ENCODE results near the gene METTL2B. TPM values are rescaled to one million over a fixed set of nuclear protein-coding genes. Genes with fewer than 3 reads are reported as not detected.
"Not testable (repeated sequence)": the region's sequence is repeated elsewhere in the genome, so short reads cannot be mapped to it uniquely, and the experiment has no call there.

METTL2B gene
- total and polyA plus RNA-seq, 2 donors: 11.6 to 14.3 TPM

DNA sequence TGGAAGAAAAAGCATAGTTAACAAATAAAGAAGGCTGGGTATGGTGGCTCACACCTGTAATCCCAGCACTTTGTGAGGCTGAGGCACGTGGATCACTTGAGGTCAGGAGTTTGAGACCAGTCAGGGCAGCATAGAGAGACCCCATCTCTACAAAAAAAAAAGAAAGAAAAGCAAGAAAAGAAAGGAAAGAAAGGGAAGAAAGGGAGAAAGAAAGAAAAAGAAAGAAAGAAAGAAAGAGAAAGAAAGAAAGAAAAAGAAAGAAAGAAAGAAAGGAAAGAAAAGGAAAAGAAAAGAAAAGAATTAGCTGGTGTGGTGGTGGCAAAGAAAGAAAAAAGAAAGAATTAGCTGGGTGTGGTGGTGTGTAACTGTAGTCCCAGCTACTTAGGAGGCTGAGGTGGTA, 24.0 kb upstream of the METTL2B start:
- Histone ChIP-seq H3K4me3 (ENCODE audit: low read length in 2 of 2) (no peak overlapping the region), H3K36me3 (ENCODE audit: control insufficient read depth in 2 of 2, insufficient read depth in 2 of 2, low read length in 1 of 2) (peaks cover 0 to 3% of the 10 kb centered on the region in 2 donors), H3K27ac (ENCODE audit: low read depth in 1 of 2, low read length in 1 of 2) (no peak overlapping the region), H3K27me3 (ENCODE audit: control insufficient read depth in 2 of 2, insufficient read depth in 1 of 2, low read length in 1 of 2) (peaks cover 2 to 25% of the 10 kb centered on the region in 2 donors), H3K4me1 (ENCODE audit: control insufficient read depth in 2 of 2, insufficient read depth in 2 of 2, low read length in 2 of 2) (peaks cover 10 to 21% of the 10 kb centered on the region in 2 donors), H3K9me3 (ENCODE audit: control insufficient read depth in 2 of 2, insufficient read depth in 1 of 2, low read length in 1 of 2) (no peaks in the 10 kb centered on the region)
- 88% methylated on average over 1 of the region's 1 CpG for WGBS
- DNase-seq (ENCODE audit: low read depth in 6 of 9, low spot score in 9 of 9): no peak

DNA sequence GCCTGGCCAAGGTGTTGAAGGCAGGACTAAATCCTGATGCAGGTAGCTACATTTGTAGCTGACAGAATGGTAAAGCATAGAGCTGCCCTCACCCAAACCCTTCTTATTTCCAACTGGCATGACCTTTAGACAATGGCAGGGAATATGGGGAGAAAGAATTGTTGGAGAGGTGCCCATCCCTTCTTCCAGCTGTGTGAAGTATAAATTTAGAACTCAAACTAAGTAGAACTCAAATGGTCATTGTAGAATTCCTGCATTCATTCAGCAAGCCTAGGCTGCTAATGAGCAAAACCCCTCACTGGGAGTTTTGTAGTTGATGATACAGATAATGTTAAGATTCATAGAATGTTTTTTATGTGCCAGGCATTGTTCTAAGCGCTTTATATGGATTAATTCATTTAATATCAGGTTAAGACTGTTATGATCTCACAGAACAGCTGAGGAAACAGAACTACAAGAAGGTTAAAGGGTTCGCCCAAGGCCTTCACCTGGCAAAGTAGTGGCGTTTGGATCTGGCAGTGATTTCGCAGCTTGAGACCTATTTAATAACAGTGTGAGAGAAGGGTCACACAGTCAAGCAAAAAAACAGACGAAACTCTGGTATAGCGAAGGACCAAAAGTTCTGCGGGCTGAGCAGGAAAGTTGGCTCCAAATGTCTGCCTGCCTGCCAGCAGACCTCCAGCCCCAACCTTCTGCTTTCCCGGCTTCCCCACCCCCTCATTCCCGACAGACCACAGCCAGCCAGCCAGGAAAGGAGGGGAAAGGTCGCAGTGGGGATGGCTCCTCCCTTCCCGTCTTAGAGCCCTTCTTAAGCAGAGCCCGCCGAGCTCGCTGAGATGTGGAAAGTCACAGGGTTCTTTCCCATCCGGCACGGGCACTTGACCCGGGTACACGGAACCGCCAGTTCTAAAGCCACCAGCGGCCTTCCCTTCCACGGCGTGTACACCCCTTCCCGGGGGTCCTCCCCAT, 22.4 kb upstream of the METTL2B start:
- 86% methylated on average over 23 of the region's 23 CpGs for WGBS

DNA sequence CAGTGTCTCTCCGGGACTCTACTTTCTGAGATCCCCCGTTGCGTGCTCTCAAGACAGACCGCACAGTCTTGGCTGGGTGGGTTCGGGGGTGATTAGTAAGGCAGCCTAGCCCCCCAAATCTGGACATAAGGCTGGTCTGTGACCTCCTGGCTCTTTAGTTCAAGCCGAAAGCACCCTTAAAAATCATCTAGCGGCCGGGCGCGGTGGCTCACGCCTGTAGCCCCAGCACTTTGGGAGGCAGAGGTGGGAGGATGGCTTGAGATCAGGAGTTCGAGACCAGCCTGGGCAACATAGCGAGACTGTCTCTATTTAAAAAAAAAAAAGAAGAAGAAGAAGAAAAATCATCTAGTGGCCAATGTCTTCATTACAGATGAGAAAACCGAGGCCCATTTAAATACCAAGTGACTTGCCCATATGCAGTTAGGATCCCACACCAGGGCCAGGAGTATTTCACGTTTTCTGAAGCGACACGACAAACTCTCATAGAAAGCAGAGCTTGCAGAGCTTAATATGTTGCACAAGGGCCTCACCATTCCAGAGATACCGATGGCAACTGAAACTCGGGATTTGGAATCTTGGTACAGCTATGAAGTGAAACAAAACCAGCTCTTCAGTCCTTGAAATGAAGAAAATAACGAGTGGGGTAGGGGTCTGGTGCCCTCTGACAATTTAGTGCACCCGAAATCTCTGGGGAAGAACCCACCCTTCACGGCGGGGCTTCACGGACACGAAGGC, 21.6 kb upstream of the METTL2B start:
- H3K4me3 ChIP-seq (ENCODE audit: low read length in 2 of 2): peak overlapping the region; percentile 58 to 68
- 61% methylated on average over 25 of the region's 25 CpGs for WGBS
- no peak for DNase-seq (ENCODE audit: low read depth in 6 of 9, low spot score in 9 of 9)
- H3K27me3 ChIP-seq (ENCODE audit: control insufficient read depth in 2 of 2, insufficient read depth in 1 of 2, low read length in 1 of 2): peaks cover 2 to 25% of the 10 kb centered on the region in 2 donors
- peaks cover 13 to 26% of the 10 kb centered on the region in 2 donors for H3K4me1 ChIP-seq (ENCODE audit: control insufficient read depth in 2 of 2, insufficient read depth in 2 of 2, low read length in 2 of 2)
- peaks cover 3% of the 10 kb centered on the region in 2 donors for H3K36me3 ChIP-seq (ENCODE audit: control insufficient read depth in 2 of 2, insufficient read depth in 2 of 2, low read length in 1 of 2)
- H3K9me3 ChIP-seq (ENCODE audit: control insufficient read depth in 2 of 2, insufficient read depth in 1 of 2, low read length in 1 of 2): no peaks in the 10 kb centered on the region
- H3K27ac ChIP-seq (ENCODE audit: low read depth in 1 of 2, low read length in 1 of 2): peak overlapping the region; percentile 51 to 89

More for the DNA sequence above, 22.4 kb upstream of the METTL2B start:
- H3K4me3 ChIP-seq (ENCODE audit: low read length in 2 of 2): no peak overlapping the region
- no peaks in the 10 kb centered on the region for H3K9me3 ChIP-seq (ENCODE audit: control insufficient read depth in 2 of 2, insufficient read depth in 1 of 2, low read length in 1 of 2)
- H3K27me3 ChIP-seq (ENCODE audit: control insufficient read depth in 2 of 2, insufficient read depth in 1 of 2, low read length in 1 of 2): peaks cover 2 to 25% of the 10 kb centered on the region in 2 donors
- peaks cover 13 to 21% of the 10 kb centered on the region in 2 donors for H3K4me1 ChIP-seq (ENCODE audit: control insufficient read depth in 2 of 2, insufficient read depth in 2 of 2, low read length in 2 of 2)
- peaks cover 3% of the 10 kb centered on the region in 2 donors for H3K36me3 ChIP-seq (ENCODE audit: control insufficient read depth in 2 of 2, insufficient read depth in 2 of 2, low read length in 1 of 2)
- peak in 1 of 9 donors; percentile 16 for DNase-seq (ENCODE audit: low read depth in 6 of 9, low spot score in 9 of 9)
- H3K27ac ChIP-seq (ENCODE audit: low read depth in 1 of 2, low read length in 1 of 2): peak overlapping the region; percentile 51 to 67

DNA sequence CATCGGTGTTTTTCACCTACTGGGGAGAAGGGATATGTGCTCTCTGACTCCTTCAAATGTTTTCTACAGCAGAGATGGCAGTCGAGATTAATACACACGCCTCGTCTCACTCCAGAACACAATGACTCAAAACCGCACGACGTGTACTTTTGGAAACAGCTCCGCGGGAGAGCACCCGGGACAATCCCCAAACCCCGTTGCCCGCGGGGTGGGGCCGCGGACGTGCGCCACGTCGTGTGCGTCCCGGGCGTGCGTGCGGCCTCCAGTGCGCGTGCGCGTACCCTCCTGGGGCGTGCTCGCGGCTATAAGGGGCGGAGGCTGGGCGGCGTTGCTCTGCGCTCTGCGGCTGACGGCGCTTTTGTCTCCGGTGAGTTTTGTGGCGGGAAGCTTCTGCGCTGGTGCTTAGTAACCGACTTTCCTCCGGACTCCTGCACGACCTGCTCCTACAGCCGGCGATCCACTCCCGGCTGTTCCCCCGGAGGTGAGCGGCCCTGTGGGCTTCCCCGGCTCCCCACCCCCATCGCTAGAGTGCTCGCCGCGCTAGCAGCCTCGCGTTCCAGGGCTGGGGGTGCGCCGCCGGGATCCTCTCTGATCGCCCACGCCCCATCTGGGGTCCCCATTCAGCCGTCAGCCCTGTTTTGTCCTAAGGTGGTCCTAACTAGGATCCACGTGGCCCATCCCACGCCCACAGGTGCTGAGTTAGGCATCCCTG, 20.8 kb upstream of the METTL2B start, which contains the start of gene HILPDA:
Gene HILPDA, plus strand, starts transcription at position 336 of the 712 bp plus-strand sequence. CDS start 1,391 bp downstream, outside the sequence.
- Histone ChIP-seq H3K27ac (ENCODE audit: low read depth in 1 of 2, low read length in 1 of 2) (peak within 1 kb of the TSS; percentile 52 to 89), H3K27me3 (ENCODE audit: control insufficient read depth in 2 of 2, insufficient read depth in 1 of 2, low read length in 1 of 2) (peaks cover 2 to 25% of the 10 kb centered on the region in 2 donors), H3K4me3 (ENCODE audit: low read length in 2 of 2) (peak within 1 kb of the TSS; percentile 58 to 68), H3K36me3 (ENCODE audit: control insufficient read depth in 2 of 2, insufficient read depth in 2 of 2, low read length in 1 of 2) (peaks cover 3% of the 10 kb centered on the region in 2 donors), H3K4me1 (ENCODE audit: control insufficient read depth in 2 of 2, insufficient read depth in 2 of 2, low read length in 2 of 2) (peaks cover 13 to 26% of the 10 kb centered on the region in 2 donors), H3K9me3 (ENCODE audit: control insufficient read depth in 2 of 2, insufficient read depth in 1 of 2, low read length in 1 of 2) (no peaks in the 10 kb centered on the region)
- peak; percentile 70 to 94 (median 87) for DNase-seq (ENCODE audit: low read depth in 6 of 9, low spot score in 9 of 9)
- WGBS: under 1% methylated on average over 64 of the region's 64 CpGs

DNA sequence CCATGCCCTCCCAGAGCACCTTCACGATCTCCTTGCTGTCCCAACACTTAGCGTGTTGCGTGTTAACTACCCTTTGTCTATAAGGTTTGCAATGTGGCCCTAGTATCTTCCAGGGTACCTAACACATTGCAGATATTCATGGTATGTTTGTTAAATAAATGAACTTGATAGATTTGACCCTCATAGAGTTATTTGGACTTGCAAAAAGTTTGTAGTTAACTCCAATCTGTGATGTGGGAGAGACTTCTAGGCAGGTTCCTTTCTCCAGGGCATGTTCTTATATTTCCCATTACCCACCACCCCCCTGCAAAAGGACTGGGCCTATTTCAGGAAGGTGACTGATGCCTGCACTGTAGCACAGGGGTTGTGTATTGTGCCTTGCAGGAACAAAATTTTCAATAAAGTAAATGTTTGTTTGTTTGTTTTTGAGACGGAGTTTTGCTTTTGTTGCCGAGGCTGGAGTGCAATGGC, 20.3 kb upstream of the METTL2B start:
- peak in 2 of 9 donors; percentile 17 to 34 for DNase-seq (ENCODE audit: low read depth in 6 of 9, low spot score in 9 of 9)
- no peaks in the 10 kb centered on the region for H3K9me3 ChIP-seq (ENCODE audit: control insufficient read depth in 2 of 2, insufficient read depth in 1 of 2, low read length in 1 of 2)
- H3K4me3 ChIP-seq (ENCODE audit: low read length in 2 of 2): peak overlapping the region; percentile 58 to 68
- peaks cover 3% of the 10 kb centered on the region in 2 donors for H3K36me3 ChIP-seq (ENCODE audit: control insufficient read depth in 2 of 2, insufficient read depth in 2 of 2, low read length in 1 of 2)
- WGBS: 17% methylated on average over 5 of the region's 5 CpGs
- peaks cover 13 to 26% of the 10 kb centered on the region in 2 donors for H3K4me1 ChIP-seq (ENCODE audit: control insufficient read depth in 2 of 2, insufficient read depth in 2 of 2, low read length in 2 of 2)
- peaks cover 2 to 23% of the 10 kb centered on the region in 2 donors for H3K27me3 ChIP-seq (ENCODE audit: control insufficient read depth in 2 of 2, insufficient read depth in 1 of 2, low read length in 1 of 2)
- H3K27ac ChIP-seq (ENCODE audit: low read depth in 1 of 2, low read length in 1 of 2): peak overlapping the region; percentile 46 to 52

DNA sequence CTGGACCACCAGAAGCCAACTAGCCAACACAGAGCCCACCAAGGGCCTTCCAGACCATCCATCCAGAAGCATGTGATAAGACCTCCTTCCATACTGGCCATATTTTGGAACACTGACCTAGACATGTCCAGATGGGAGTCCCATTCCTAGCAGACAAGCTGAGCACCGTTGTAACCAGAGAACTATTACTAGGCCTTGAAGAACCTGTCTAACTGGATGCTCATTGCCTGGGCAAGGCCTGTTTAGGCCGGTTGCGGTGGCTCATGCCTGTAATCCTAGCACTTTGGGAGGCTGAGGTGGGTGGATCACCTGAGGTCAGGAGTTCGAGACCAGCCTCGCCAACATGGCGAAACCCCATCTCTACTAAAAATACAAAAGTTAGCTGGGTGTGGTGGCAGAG, 19.2 kb upstream of the METTL2B start:
- WGBS: 97% methylated on average over 6 of the region's 6 CpGs
- not testable (repeated sequence) for H3K4me3 ChIP-seq (ENCODE audit: low read length in 2 of 2); H3K27ac ChIP-seq (ENCODE audit: low read depth in 1 of 2, low read length in 1 of 2); DNase-seq (ENCODE audit: low read depth in 6 of 9, low spot score in 9 of 9); H3K9me3 ChIP-seq (ENCODE audit: control insufficient read depth in 2 of 2, insufficient read depth in 1 of 2, low read length in 1 of 2); H3K36me3 ChIP-seq (ENCODE audit: control insufficient read depth in 2 of 2, insufficient read depth in 2 of 2, low read length in 1 of 2)
- peaks cover 13 to 26% of the 10 kb centered on the region in 2 donors for H3K4me1 ChIP-seq (ENCODE audit: control insufficient read depth in 2 of 2, insufficient read depth in 2 of 2, low read length in 2 of 2)
- peaks cover 2 to 20% of the 10 kb centered on the region in 2 donors for H3K27me3 ChIP-seq (ENCODE audit: control insufficient read depth in 2 of 2, insufficient read depth in 1 of 2, low read length in 1 of 2)

DNA sequence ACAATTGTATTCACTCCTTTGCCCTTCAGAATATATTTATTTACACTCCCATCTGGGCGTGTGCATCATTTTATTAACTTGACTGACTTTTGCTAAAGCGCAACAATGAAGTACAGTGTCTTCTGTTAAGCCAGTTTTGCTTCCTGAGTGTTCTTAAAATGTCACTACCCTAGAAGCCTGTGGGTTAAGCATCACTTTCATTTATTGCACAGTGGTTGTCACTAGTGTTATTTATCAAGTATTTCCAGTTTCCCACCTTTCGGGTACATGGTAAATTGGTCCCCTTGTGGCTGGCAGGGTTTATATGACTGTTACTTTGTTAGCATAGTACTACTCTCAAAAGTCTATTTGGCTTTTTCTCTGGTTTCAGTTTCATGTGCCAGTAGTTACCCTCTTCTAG, 17.6 kb upstream of the METTL2B start:
- H3K9me3 ChIP-seq (ENCODE audit: control insufficient read depth in 2 of 2, insufficient read depth in 1 of 2, low read length in 1 of 2): no peaks in the 10 kb centered on the region
- DNase-seq (ENCODE audit: low read depth in 6 of 9, low spot score in 9 of 9): no peak
- peaks cover 2 to 11% of the 10 kb centered on the region in 2 donors for H3K27me3 ChIP-seq (ENCODE audit: control insufficient read depth in 2 of 2, insufficient read depth in 1 of 2, low read length in 1 of 2)
- peaks cover 3% of the 10 kb centered on the region in 2 donors for H3K36me3 ChIP-seq (ENCODE audit: control insufficient read depth in 2 of 2, insufficient read depth in 2 of 2, low read length in 1 of 2)
- H3K4me1 ChIP-seq (ENCODE audit: control insufficient read depth in 2 of 2, insufficient read depth in 2 of 2, low read length in 2 of 2): peaks cover 13 to 26% of the 10 kb centered on the region in 2 donors
- 85% methylated on average over 3 of the region's 3 CpGs for WGBS
- H3K27ac ChIP-seq (ENCODE audit: low read depth in 1 of 2, low read length in 1 of 2): no peak overlapping the region
- no peak overlapping the region for H3K4me3 ChIP-seq (ENCODE audit: low read length in 2 of 2)

DNA sequence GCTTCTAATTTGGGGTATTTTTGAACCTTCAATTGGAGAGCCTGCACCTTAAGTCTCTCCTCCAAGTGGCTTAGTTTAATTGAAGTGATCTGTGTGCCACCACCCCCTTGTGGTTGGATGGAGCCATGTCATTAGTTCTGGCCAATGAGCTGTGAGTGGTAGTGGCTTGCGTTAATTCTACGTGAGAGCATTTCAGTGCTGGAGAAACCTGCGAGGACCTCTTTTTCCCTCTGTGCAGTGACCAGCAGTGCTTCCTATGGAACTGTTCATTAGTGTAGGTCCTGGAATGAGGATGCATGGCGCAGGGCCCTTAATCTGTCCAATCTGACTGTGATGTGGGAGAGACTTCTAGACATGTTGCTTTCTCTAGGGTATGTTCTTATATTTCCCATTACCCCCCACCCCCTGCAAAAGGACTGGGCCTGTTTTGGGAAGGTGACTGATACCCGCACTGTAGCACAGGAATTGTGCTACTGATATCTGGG, 17.1 kb upstream of the METTL2B start:
- H3K27me3 ChIP-seq (ENCODE audit: control insufficient read depth in 2 of 2, insufficient read depth in 1 of 2, low read length in 1 of 2): peaks cover 2 to 6% of the 10 kb centered on the region in 2 donors
- no peak overlapping the region for H3K27ac ChIP-seq (ENCODE audit: low read depth in 1 of 2, low read length in 1 of 2)
- no peaks in the 10 kb centered on the region for H3K9me3 ChIP-seq (ENCODE audit: control insufficient read depth in 2 of 2, insufficient read depth in 1 of 2, low read length in 1 of 2)
- peaks cover 3% of the 10 kb centered on the region in 2 donors for H3K36me3 ChIP-seq (ENCODE audit: control insufficient read depth in 2 of 2, insufficient read depth in 2 of 2, low read length in 1 of 2)
- peak in 8 of 9 donors; percentile 36 to 80 (median 52) for DNase-seq (ENCODE audit: low read depth in 6 of 9, low spot score in 9 of 9)
- peaks cover 13 to 26% of the 10 kb centered on the region in 2 donors for H3K4me1 ChIP-seq (ENCODE audit: control insufficient read depth in 2 of 2, insufficient read depth in 2 of 2, low read length in 2 of 2)
- H3K4me3 ChIP-seq (ENCODE audit: low read length in 2 of 2): no peak overlapping the region
- 53% methylated on average over 5 of the region's 5 CpGs for WGBS

Measured in thymus (tissue), 11 donors.